DND-41 (cell line): ENCODE data around the gene CYP27C1.
A peak's percentile ranks its signal among the peaks of the same experiment; 100 is the strongest.

Source experiments
- ATAC-seq: fragments of 200-7000 bp; cut with Tn5 transposase; 3 replicates; pipeline ENCODE4 v1.9.1; 2021; ENCODE audit warnings: low read depth; ENCODE audit not compliant: insufficient read depth
- DNase-seq: peaks from one replicate; pipeline ENCODE4 v3.0.0-alpha.2; 2020
- H2AFZ ChIP-seq: 2 replicates; pipeline ENCODE4 v1.6.0; 2012; ENCODE audit warnings: low read depth, low read length
- H3K27ac ChIP-seq: 2 replicates; pipeline ENCODE4 v1.5.1; 2012; ENCODE audit warnings: low read length, inconsistent platforms
- H3K27me3 ChIP-seq: fragments of 200-600 bp; sonication (generic); 2 replicates; pipeline ENCODE4 v1.6.0; 2012; ENCODE audit warnings: low read length, mild to moderate bottlenecking, inconsistent platforms; ENCODE audit not compliant: insufficient read depth, poor library complexity
- H3K36me3 ChIP-seq: 2 replicates; pipeline ENCODE4 v1.5.1; 2012; ENCODE audit warnings: low read length, inconsistent platforms; ENCODE audit not compliant: insufficient read depth
- H3K4me1 ChIP-seq: 2 replicates; pipeline ENCODE4 v1.5.1; 2012; ENCODE audit warnings: mild to moderate bottlenecking, low read length; ENCODE audit not compliant: insufficient read depth
- H3K4me2 ChIP-seq: 2 replicates; pipeline ENCODE4 v1.6.0; 2012; ENCODE audit warnings: mild to moderate bottlenecking, moderate library complexity, low read length, inconsistent platforms; ENCODE audit not compliant: insufficient read depth
- H3K4me3 ChIP-seq, 2 experiments: fragments of 200-600 bp in 1 of 2; shearing (Covaris generic) in 1 of 2; 2 replicates each; pipeline ENCODE4 v1.5.1; 2012 to 2016; ENCODE audit warnings: inconsistent platforms in 2 of 2, low read length in 2 of 2, mild to moderate bottlenecking in 2 of 2, low read depth in 1 of 2, moderate library complexity in 1 of 2
- H3K79me2 ChIP-seq: 2 replicates; pipeline ENCODE4 v1.6.0; 2012; ENCODE audit warnings: low read length, inconsistent platforms; ENCODE audit not compliant: insufficient read depth
- H3K9ac ChIP-seq: 2 replicates; pipeline ENCODE4 v1.6.0; 2012; ENCODE audit warnings: low read depth, mild to moderate bottlenecking, inconsistent platforms, low read length, moderate library complexity
- H3K9me3 ChIP-seq: 2 replicates; pipeline ENCODE4 v1.5.1; 2012; ENCODE audit warnings: low read length, moderate library complexity, mild to moderate bottlenecking, inconsistent platforms; ENCODE audit not compliant: insufficient read depth, severe bottlenecking
- H4K20me1 ChIP-seq: 2 replicates; pipeline ENCODE4 v1.6.0; 2012; ENCODE audit warnings: low read length; ENCODE audit not compliant: insufficient read depth
- EZH2 ChIP-seq: IDR thresholded peaks from 3 replicates; pipeline ENCODE4 v1.6.1; 2012; ENCODE audit warnings: borderline replicate concordance, low read depth, mild to moderate bottlenecking, moderate library complexity, low read length, inconsistent platforms; ENCODE audit not compliant: severe bottlenecking
- TF ChIP-seq, protein P1 (sequence below): IDR thresholded peaks from 2 replicates; pipeline ENCODE4 v1.5.1; 2012; ENCODE audit warnings: borderline replicate concordance, low read length, moderate library complexity, mild to moderate bottlenecking; ENCODE audit not compliant: poor library complexity, severe bottlenecking; ENCODE audit errors: extremely low read depth

The CYP27C1 gene

DNA sequence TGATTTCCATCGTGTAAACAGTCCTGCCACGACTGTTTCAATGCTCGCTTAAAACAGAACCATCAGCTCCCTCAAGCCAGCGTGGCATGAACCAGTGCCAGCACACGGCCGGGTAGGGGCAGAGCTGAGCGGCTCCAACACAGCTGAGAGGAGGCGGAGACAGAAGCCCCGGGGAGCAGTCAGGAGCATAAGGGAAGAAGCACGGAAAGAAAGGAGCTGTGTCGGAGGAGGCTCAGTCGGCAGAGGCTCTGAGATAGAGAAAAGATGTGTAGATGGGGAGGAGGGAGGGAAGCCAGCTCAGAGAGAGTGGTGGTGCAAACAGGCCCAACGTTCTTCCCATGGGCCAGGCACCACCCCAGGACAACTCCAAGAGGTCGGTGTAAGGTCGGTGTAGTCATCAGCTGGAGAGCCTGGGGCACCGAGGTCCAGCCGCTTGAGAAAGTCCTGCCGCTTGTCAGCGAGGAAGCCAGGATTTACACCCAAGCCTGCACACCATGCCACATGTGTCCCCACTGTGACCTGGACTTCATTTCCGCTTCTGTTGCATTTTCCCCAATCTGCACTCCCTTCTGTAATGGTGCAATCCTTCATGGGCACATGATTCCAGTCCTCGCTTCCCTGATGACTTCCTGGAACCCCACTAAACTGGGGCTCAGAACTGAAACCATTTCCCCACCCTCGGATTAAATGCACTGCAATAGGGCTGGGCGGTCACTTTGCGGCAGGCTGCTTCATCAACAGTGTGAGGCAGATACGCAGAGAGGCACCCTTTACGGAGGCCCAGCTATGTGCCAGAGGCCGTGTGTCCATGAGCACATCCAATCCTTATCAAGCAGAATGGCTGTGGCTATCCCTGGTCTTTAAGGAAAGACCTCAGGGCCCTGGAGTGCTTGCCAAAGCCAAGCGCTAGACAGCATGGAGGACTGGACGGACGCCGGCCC is 43.5 kb downstream of the CYP27C1 start:
- Histone ChIP-seq H3K9ac (no peak overlapping the region), H2AFZ (no peak overlapping the region), H3K4me3 (no peak overlapping the region), H3K9me3 (no peaks in the 10 kb centered on the region), H4K20me1 (no peaks in the 10 kb centered on the region), H3K27ac (no peak overlapping the region), H3K79me2 (no peaks in the 10 kb centered on the region), H3K4me2 (no peak overlapping the region), H3K36me3 (no peaks in the 10 kb centered on the region), H3K27me3 (no peaks in the 10 kb centered on the region), H3K4me1 (no peaks in the 10 kb centered on the region)
- ATAC-seq (no peak), DNase-seq (no peak)
- no peak for TF ChIP-seq EZH2
- TF ChIP-seq, protein P1, sequence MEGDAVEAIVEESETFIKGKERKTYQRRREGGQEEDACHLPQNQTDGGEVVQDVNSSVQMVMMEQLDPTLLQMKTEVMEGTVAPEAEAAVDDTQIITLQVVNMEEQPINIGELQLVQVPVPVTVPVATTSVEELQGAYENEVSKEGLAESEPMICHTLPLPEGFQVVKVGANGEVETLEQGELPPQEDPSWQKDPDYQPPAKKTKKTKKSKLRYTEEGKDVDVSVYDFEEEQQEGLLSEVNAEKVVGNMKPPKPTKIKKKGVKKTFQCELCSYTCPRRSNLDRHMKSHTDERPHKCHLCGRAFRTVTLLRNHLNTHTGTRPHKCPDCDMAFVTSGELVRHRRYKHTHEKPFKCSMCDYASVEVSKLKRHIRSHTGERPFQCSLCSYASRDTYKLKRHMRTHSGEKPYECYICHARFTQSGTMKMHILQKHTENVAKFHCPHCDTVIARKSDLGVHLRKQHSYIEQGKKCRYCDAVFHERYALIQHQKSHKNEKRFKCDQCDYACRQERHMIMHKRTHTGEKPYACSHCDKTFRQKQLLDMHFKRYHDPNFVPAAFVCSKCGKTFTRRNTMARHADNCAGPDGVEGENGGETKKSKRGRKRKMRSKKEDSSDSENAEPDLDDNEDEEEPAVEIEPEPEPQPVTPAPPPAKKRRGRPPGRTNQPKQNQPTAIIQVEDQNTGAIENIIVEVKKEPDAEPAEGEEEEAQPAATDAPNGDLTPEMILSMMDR, result no peak

DNA sequence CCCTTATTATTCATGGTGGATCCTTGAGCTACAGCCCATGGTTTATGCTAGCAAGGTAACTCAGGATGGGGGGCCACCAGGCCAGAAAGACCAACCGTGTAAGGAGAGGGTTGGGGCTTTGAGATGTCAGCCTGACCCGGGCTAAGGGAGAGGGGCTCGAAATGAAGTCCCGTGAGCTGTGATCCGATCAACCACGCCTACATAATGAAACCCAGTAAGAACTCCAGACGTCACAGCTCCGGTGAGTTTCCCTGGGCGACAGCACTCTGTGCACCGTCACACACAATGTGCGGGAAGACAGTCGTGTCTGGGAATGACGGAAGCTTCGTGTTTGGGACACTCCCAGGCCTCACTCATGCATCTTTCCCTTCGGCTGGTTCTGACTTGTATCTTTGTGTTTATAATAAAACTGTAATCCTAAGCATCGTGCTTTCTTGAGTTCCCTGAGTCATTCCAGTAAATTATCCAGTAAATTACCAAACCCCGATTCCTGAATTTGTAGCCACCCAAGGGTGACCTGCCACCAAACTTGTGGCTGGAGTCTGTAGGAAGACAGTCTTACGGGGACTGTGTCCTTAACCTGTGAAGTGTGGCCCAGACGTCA is 44.2 kb downstream of the CYP27C1 start:
- Histone ChIP-seq H2AFZ (no peak overlapping the region), H3K4me3 (no peak overlapping the region), H3K4me1 (no peaks in the 10 kb centered on the region), H3K9ac (no peak overlapping the region), H3K27me3 (no peaks in the 10 kb centered on the region), H3K4me2 (no peak overlapping the region), H3K27ac (no peak overlapping the region), H4K20me1 (no peaks in the 10 kb centered on the region), H3K36me3 (no peaks in the 10 kb centered on the region), H3K9me3 (no peaks in the 10 kb centered on the region), H3K79me2 (no peaks in the 10 kb centered on the region)
- ATAC-seq (no peak), DNase-seq (no peak)
- TF ChIP-seq, protein P1, result no peak
- no peak for TF ChIP-seq EZH2

DNA sequence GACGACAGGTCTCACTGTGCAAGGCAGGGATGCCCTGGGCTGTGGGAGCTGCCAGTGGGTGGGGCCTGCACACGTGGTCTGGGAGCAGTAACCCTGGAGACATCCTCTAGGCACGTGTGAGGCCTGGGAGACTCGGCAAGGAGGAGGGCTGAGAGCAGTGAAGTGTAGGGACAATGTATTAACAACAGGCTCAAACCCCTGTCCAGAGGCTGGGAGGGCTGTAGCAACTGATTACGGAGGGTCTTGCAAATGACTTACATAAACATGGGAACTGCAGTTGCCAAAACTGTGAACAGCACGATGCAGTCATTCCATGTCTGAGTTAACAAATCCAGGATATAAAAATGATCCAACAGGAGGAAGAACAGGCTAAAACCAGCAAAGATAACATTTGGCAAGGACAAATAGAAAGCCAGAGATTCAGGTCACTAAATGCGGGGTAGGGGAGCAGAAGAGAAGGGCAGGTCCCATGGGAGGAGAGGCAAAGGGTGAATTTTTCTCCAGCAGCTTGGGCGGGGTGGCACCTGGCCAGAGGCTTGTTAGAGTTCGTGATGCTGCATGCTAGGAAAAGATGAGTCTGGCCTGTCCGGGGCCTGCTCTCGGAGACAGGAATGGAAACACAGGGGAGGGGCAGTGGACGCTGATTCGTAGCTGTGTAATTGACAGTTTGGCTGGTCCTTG is 44.9 kb downstream of the CYP27C1 start:
- Histone ChIP-seq H3K27me3 (no peaks in the 10 kb centered on the region), H2AFZ (no peak overlapping the region), H4K20me1 (no peaks in the 10 kb centered on the region), H3K4me1 (no peaks in the 10 kb centered on the region), H3K4me2 (no peak overlapping the region), H3K79me2 (no peaks in the 10 kb centered on the region), H3K9me3 (no peaks in the 10 kb centered on the region), H3K4me3 (no peak overlapping the region), H3K27ac (no peak overlapping the region), H3K36me3 (no peaks in the 10 kb centered on the region), H3K9ac (no peak overlapping the region)
- TF ChIP-seq, protein P1, result no peak
- no peak for TF ChIP-seq EZH2
- ATAC-seq, result peak; percentile 37; the same call in 1 of the 3 replicates
- no peak for DNase-seq
